Glutamatergic neuron (in vitro differentiated cells): ENCODE measurements around the gene PEAR1. TPM values are rescaled to one million over a fixed set of nuclear protein-coding genes. Genes with fewer than 3 reads are reported as not detected.
A peak's percentile ranks its signal among the peaks of the same experiment; 100 is the strongest.

Source experiments
- DNase-seq: peaks from one replicate; pipeline ENCODE4 v3.0.0; 2022
- H3K27ac Mint-ChIP-seq: one replicate; pipeline ENCODE4 v1.8.0; 2020; ENCODE audit warnings: mild to moderate bottlenecking, mixed read lengths, inconsistent platforms; ENCODE audit not compliant: unreplicated experiment
- H3K27me3 Mint-ChIP-seq: one replicate; pipeline ENCODE4 v1.8.0; 2020; ENCODE audit warnings: mild to moderate bottlenecking, moderate library complexity, mixed read lengths, inconsistent platforms; ENCODE audit not compliant: unreplicated experiment
- H3K36me3 Mint-ChIP-seq: one replicate; pipeline ENCODE4 v1.8.0; 2020; ENCODE audit warnings: mild to moderate bottlenecking, mixed read lengths, inconsistent platforms; ENCODE audit not compliant: unreplicated experiment
- H3K4me1 Mint-ChIP-seq: one replicate; pipeline ENCODE4 v1.8.0; 2020; ENCODE audit warnings: mild to moderate bottlenecking, low read depth, mixed read lengths, inconsistent platforms; ENCODE audit not compliant: unreplicated experiment
- H3K4me3 Mint-ChIP-seq: one replicate; pipeline ENCODE4 v1.8.0; 2020; ENCODE audit warnings: mild to moderate bottlenecking, mixed read lengths, inconsistent platforms; ENCODE audit not compliant: unreplicated experiment
- H3K9me3 Mint-ChIP-seq: one replicate; pipeline ENCODE4 v1.8.0; 2020; ENCODE audit warnings: mild to moderate bottlenecking, moderate library complexity, mixed read lengths, inconsistent platforms; ENCODE audit not compliant: unreplicated experiment
- total RNA-seq: library from RNA; stranded (reverse); fragmentation: NEBNext Ultra II Directional; extraction: Animal tissue kit (Norgen Biotek cat#: 25700); gene quantifications from one replicate; pipeline ENCODE4 v1.2.1, GENCODE V29; 2021; ENCODE audit not compliant: unreplicated experiment
- TF ChIP-seq, protein P1 (sequence below): fragments of 200-600 bp; sonication (generic); IDR thresholded peaks from one replicate; pipeline ENCODE4 v1.5.0; 2021; ENCODE audit not compliant: partially characterized antibody, unreplicated experiment

Gene PEAR1
- total RNA-seq, 1 donor from 2014 or later: 1.2 TPM

DNA sequence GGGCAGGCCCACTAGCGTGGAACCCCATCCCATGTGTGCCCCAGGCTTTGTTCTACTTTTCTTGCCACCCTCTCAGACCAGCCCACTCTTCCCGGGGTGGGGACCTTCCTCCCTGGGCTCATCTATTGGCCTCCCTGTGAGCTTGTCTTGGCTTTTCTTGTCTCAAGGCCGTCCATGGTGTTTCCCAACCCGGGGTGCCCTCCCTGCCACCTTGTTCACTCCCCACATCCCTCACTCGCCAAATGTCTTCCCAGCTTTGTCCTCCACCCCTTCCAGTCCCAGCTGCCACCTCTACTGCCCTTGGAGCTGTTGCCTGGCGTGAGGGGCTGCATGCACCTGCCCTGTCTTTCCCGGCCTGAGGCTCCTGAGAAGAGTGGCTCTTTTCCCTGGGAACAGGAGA, 45.3 kb downstream of the PEAR1 start:
- no peak for DNase-seq
- TF ChIP-seq, protein P1, sequence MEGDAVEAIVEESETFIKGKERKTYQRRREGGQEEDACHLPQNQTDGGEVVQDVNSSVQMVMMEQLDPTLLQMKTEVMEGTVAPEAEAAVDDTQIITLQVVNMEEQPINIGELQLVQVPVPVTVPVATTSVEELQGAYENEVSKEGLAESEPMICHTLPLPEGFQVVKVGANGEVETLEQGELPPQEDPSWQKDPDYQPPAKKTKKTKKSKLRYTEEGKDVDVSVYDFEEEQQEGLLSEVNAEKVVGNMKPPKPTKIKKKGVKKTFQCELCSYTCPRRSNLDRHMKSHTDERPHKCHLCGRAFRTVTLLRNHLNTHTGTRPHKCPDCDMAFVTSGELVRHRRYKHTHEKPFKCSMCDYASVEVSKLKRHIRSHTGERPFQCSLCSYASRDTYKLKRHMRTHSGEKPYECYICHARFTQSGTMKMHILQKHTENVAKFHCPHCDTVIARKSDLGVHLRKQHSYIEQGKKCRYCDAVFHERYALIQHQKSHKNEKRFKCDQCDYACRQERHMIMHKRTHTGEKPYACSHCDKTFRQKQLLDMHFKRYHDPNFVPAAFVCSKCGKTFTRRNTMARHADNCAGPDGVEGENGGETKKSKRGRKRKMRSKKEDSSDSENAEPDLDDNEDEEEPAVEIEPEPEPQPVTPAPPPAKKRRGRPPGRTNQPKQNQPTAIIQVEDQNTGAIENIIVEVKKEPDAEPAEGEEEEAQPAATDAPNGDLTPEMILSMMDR: no peak
- Mint-ChIP-seq H3K36me3 (peaks cover 18% of the 10 kb centered on the region), H3K27me3 (peaks cover 12% of the 10 kb centered on the region), H3K4me3 (no peak overlapping the region), H3K4me1 (peaks cover 14% of the 10 kb centered on the region), H3K27ac (peak overlapping the region; percentile 33), H3K9me3 (peaks cover 7% of the 10 kb centered on the region)

DNA sequence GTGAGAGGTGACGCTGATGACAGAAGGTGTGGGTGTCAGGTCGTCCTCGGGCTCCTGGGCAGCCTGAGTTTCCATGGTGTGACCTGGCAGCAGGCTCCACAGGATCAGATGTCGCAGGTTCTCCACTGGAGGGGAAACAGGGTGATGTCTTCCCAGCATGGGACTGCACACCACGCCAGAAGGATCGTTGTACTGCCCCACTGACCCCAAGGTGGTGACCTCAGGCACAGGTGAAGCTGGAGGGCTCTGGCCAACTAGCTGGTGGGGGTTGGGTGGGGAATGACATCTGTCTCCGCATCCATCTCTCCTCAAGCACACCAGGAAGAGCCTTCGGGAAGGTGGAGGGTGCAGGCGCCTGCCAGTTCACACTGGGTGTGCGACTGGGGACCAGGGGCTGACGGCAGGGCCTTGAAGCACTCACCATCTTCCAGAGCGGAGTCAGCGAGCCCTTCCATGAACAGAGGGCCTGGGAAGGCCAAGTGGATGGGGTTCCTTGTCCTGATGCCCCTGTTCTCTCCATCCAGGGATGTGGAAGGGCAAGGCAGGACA, 46.3 kb downstream of the PEAR1 start:
- H3K36me3 Mint-ChIP-seq: peaks cover 25% of the 10 kb centered on the region
- peaks cover 12% of the 10 kb centered on the region for H3K4me1 Mint-ChIP-seq
- H3K27ac Mint-ChIP-seq: no peak overlapping the region
- peaks cover 9% of the 10 kb centered on the region for H3K9me3 Mint-ChIP-seq
- no peak overlapping the region for H3K4me3 Mint-ChIP-seq
- peaks cover 11% of the 10 kb centered on the region for H3K27me3 Mint-ChIP-seq
- no peak for DNase-seq
- TF ChIP-seq, protein P1: no peak

DNA sequence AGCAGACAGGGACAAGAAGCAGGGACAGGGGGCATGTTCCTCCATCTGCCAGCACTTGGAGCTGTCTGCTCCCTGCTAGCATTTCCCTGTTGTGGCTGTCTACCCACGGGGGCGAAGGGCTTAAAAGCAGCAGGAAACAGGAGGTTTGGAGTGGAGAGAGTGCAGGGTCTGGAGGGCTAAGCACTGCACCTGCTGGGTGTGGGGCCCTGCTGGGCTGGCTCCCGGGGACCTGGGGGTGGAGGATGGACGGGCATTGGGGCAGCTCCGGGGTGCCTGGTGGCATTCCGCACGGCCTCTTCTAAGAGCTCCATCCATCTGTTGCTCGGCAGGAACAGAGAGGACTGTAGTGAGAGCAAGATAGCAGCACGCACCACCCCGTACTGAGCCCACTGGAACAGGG, 48.2 kb downstream of the PEAR1 start:
- no peak overlapping the region for H3K4me3 Mint-ChIP-seq
- TF ChIP-seq, protein P1: no peak
- peaks cover 35% of the 10 kb centered on the region for H3K36me3 Mint-ChIP-seq
- H3K9me3 Mint-ChIP-seq: peaks cover 11% of the 10 kb centered on the region
- no peak overlapping the region for H3K27ac Mint-ChIP-seq
- DNase-seq: peak; percentile 11
- H3K27me3 Mint-ChIP-seq: peaks cover 15% of the 10 kb centered on the region
- peaks cover 11% of the 10 kb centered on the region for H3K4me1 Mint-ChIP-seq

DNA sequence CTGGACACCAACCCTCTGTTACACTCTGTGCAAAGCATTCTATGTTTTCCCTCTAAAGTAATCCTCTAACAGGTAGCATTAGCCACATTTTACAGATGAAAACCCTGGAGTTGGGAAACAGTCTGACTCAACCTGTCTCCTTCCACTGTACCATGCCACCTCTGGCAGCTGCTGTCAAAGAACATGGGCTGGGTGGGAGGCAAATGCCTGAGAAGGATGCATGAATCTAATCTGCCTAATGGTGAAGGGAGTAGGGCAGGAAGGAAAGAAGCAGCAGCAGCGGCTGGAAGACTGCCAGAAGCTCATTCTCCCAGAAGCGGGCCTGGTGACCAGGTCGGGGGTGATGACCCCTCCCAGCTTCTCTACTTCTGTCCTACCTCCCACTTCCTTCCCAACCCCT, 48.7 kb downstream of the PEAR1 start:
- Mint-ChIP-seq H3K36me3 (peaks cover 35% of the 10 kb centered on the region), H3K4me1 (peaks cover 7% of the 10 kb centered on the region), H3K27me3 (peaks cover 13% of the 10 kb centered on the region), H3K9me3 (peaks cover 11% of the 10 kb centered on the region), H3K27ac (no peak overlapping the region), H3K4me3 (no peak overlapping the region)
- TF ChIP-seq, protein P1: no peak
- DNase-seq: no peak

DNA sequence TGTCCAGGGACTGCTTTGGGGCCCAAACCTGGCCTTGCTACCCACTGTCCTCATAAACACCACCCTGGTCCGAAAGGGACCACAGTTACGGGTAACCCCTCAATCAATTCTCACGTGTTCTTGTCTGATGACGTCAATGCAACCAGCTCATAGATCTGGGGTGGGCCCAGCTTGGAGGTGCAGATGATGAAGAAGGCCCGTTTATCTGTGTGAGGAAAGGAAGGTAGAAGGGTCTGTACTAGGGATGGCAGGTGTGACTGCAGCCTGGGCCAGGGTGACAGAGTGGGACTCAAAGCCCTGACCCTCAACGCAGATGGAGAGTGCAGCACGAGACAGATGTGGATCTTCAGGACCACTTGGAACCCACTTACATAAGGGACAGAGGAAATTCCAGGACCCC, 49.1 kb downstream of the PEAR1 start:
- DNase-seq: peak; percentile 2
- no peak overlapping the region for H3K4me3 Mint-ChIP-seq
- H3K4me1 Mint-ChIP-seq: peaks cover 5% of the 10 kb centered on the region
- H3K36me3 Mint-ChIP-seq: peaks cover 35% of the 10 kb centered on the region
- H3K9me3 Mint-ChIP-seq: peaks cover 11% of the 10 kb centered on the region
- TF ChIP-seq, protein P1: no peak
- H3K27ac Mint-ChIP-seq: no peak overlapping the region
- H3K27me3 Mint-ChIP-seq: peaks cover 12% of the 10 kb centered on the region
